ENCODE data around the gene PHKG2.
"Not testable (repeated sequence)": the region's sequence is repeated elsewhere in the genome, so short reads cannot be mapped to it uniquely, and the experiment has no call there.

Gene PHKG2

GRCh38 chr16:30747799-30748633 is at the start of gene PHKG2:
Gene PHKG2, plus strand, starts transcription at chr16:30748425. Its CDS starts 396 bp downstream, at chr16:30748821.
- TF ChIP-seq CTCF (IDR thresholded peaks at IDR 0.05; ENCODE audit: low read depth, low read length, missing control alignments) = no peak
- peak within 1 kb of the TSS; percentile 78 for H3K4me3 ChIP-seq (ENCODE audit: low read depth, low read length)
- DNase-seq (ENCODE audit: low read depth) = peak; percentile 96

- no peak for TF ChIP-seq CTCF (IDR thresholded peaks at IDR 0.05; ENCODE audit: low read depth, low read length, missing control alignments)
- H3K4me3 ChIP-seq (ENCODE audit: low read depth, low read length) = peak within 1 kb of the TSS; percentile 91
- no peak for DNase-seq (ENCODE audit: low read depth)
Observed at GRCh38 chr16:30698816-30699614, 49.2 kb upstream of the PHKG2 start, which contains the start of gene SRCAP. Gene SRCAP, plus strand, starts transcription at chr16:30699171. Its CDS starts 1,654 bp downstream, at chr16:30700825.

- peak overlapping the region; percentile 91 for H3K4me3 ChIP-seq (ENCODE audit: low read depth, low read length)
- DNase-seq (ENCODE audit: low read depth) = no peak
- no peak for TF ChIP-seq CTCF (IDR thresholded peaks at IDR 0.05; ENCODE audit: low read depth, low read length, missing control alignments)
Observed at GRCh38 chr16:30699615-30700099, 48.6 kb upstream of the PHKG2 start.

GRCh38 chr16:30700491-30700890 is 47.7 kb upstream of the PHKG2 start:
- no peak for DNase-seq (ENCODE audit: low read depth)
- no peak for TF ChIP-seq CTCF (IDR thresholded peaks at IDR 0.05; ENCODE audit: low read depth, low read length, missing control alignments)
- no peak overlapping the region for H3K4me3 ChIP-seq (ENCODE audit: low read depth, low read length)

GRCh38 chr16:30700971-30701370 is 47.3 kb upstream of the PHKG2 start:
- no peak for DNase-seq (ENCODE audit: low read depth)
- H3K4me3 ChIP-seq (ENCODE audit: low read depth, low read length) = no peak overlapping the region
- no peak for TF ChIP-seq CTCF (IDR thresholded peaks at IDR 0.05; ENCODE audit: low read depth, low read length, missing control alignments)

- H3K4me3 ChIP-seq (ENCODE audit: low read depth, low read length); DNase-seq (ENCODE audit: low read depth): not testable (repeated sequence)
Observed at GRCh38 chr16:30703071-30703470, 45.2 kb upstream of the PHKG2 start.

GRCh38 chr16:30703971-30704370 is 44.3 kb upstream of the PHKG2 start:
- no peak overlapping the region for H3K4me3 ChIP-seq (ENCODE audit: low read depth, low read length)
- no peak for TF ChIP-seq CTCF (IDR thresholded peaks at IDR 0.05; ENCODE audit: low read depth, low read length, missing control alignments)
- no peak for DNase-seq (ENCODE audit: low read depth)
